ENCODE measurements around the gene DNAJB1.

DNA sequence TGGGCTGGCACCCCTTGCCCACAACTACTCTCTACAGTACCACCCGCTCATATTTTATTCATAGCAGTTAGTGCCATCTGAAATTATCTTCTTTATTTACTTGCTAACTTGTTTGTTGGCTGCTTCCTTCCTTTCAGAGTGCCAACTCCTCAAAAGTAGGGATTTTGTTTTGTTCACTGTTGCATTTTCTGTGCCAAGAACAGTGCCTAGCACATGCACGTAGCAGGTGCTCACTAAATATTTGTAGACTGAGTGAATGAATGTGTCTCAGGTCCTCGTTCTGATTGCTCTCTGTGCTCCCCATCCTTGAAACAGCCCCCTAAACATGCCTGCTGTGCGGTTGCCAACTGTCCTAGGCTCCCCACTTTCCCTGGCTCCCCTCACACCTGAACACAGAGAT is 23.8 kb downstream of the DNAJB1 start:
- TF ChIP-seq SPI1 (IDR thresholded peaks at IDR 0.05; ENCODE audit: low read depth, low read length) (no peak), POLR2A (IDR thresholded peaks at IDR 0.05; ENCODE audit: low read depth, low read length) (no peak), TAF1 (IDR thresholded peaks at IDR 0.05; ENCODE audit: low read depth, low read length) (no peak), POLR2AphosphoS5 (IDR thresholded peaks at IDR 0.05; ENCODE audit: low read depth, low read length) (no peak)

All from GM12891 (cell line).